Measurements from ENCODE around the gene TNFRSF11A.

TNFRSF11A gene

DNA sequence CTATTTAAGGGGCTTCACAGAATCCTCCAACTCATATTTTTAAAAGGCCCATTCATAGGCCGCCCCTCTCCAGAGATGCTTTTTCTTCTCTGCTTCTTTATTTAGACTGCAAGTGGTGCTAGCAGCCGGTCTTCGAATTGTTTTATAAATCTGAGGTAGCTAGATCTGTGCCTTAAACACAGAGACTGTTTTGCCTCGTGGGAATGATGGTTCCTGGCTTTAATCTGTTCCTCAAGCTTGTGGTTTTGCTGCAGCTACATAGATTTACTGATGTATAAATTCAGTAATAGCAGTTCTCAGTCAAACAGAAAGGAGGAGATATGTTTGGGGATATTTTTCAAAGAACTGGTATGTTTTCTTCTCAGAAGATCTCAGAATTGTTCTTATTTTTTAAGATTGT lies 45.3 kb downstream of the TNFRSF11A start:
- DNase-seq (ENCODE audit: low read depth) = no peak
- TF ChIP-seq CTCF (IDR thresholded peaks at IDR 0.05; ENCODE audit: control insufficient read depth, insufficient read depth, low read depth, low read length, missing control alignments) = no peak
- H3K4me3 ChIP-seq (ENCODE audit: control insufficient read depth, low read depth, low read length) = no peak overlapping the region

GRCh38 chr18:62371436-62371835 lies 46.3 kb downstream of the TNFRSF11A start:
- no peak for TF ChIP-seq CTCF (IDR thresholded peaks at IDR 0.05; ENCODE audit: control insufficient read depth, insufficient read depth, low read depth, low read length, missing control alignments)
- no peak overlapping the region for H3K4me3 ChIP-seq (ENCODE audit: control insufficient read depth, low read depth, low read length)
- no peak for DNase-seq (ENCODE audit: low read depth)

GRCh38 chr18:62372156-62372555 lies 47.0 kb downstream of the TNFRSF11A start:
- DNase-seq (ENCODE audit: low read depth) = no peak
- TF ChIP-seq CTCF (IDR thresholded peaks at IDR 0.05; ENCODE audit: control insufficient read depth, insufficient read depth, low read depth, low read length, missing control alignments) = no peak
- H3K4me3 ChIP-seq (ENCODE audit: control insufficient read depth, low read depth, low read length) = no peak overlapping the region

DNA sequence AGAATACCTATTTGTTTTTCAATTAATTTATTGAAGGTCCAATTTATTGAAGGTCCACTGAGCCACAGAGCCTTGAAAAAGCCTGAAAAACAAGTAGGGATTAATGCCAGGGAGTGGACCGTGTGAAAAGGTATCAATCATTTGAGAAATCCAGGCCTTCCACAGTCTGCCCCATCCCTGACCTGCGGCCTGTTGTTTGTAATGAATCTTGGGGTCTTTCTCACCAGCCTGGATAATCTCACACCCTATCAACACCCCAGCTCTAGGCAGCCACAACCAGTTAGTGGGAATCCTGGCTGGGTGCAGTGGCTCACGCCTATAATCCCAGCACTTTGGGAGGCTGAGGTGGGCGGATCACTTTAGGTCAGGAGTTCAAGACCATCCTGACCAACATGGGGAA lies 47.8 kb downstream of the TNFRSF11A start:
- no peak for TF ChIP-seq CTCF (IDR thresholded peaks at IDR 0.05; ENCODE audit: control insufficient read depth, insufficient read depth, low read depth, low read length, missing control alignments)
- no peak for DNase-seq (ENCODE audit: low read depth)
- H3K4me3 ChIP-seq (ENCODE audit: control insufficient read depth, low read depth, low read length) = no peak overlapping the region

GRCh38 chr18:62374410-62374965 lies 49.4 kb downstream of the TNFRSF11A start:
- TF ChIP-seq CTCF (IDR thresholded peaks at IDR 0.05; ENCODE audit: control insufficient read depth, insufficient read depth, low read depth, low read length, missing control alignments) = no peak
- DNase-seq (ENCODE audit: low read depth) = no peak
- no peak overlapping the region for H3K4me3 ChIP-seq (ENCODE audit: control insufficient read depth, low read depth, low read length)

- no peak for TF ChIP-seq CTCF (IDR thresholded peaks at IDR 0.05; ENCODE audit: control insufficient read depth, insufficient read depth, low read depth, low read length, missing control alignments)
- no peak overlapping the region for H3K4me3 ChIP-seq (ENCODE audit: control insufficient read depth, low read depth, low read length)
- no peak for DNase-seq (ENCODE audit: low read depth)
Measured at GRCh38 chr18:62377131-62377807, 52.2 kb downstream of the TNFRSF11A start.

All from AG09309 (cell line).